Effector CD8-positive, alpha-beta T cell (primary cell): ENCODE measurements around the gene CAVIN2.

Experiments
- DNase-seq: peaks from one replicate; lab custom pipeline; 2025; lab: John Stamatoyannopoulos, UW

CAVIN2 gene

GRCh38 chr2:191864628-191865374 lies 17.9 kb upstream of the CAVIN2 start:
- no peak for DNase-seq

GRCh38 chr2:191863988-191864387 lies 17.1 kb upstream of the CAVIN2 start:
- DNase-seq = no peak

- DNase-seq = no peak
These were observed 15.4 kb upstream of the CAVIN2 start for GRCh38 chr2:191862156-191862775.

- DNase-seq = no peak
These were observed 14.0 kb upstream of the CAVIN2 start for GRCh38 chr2:191860760-191861466.

- DNase-seq = no peak
These were observed 12.8 kb upstream of the CAVIN2 start for GRCh38 chr2:191859681-191860080.

GRCh38 chr2:191857886-191858285 lies 11.0 kb upstream of the CAVIN2 start:
- no peak for DNase-seq

- DNase-seq = no peak
These were observed 10.4 kb upstream of the CAVIN2 start for GRCh38 chr2:191857259-191857805.

GRCh38 chr2:191856111-191856876 lies 9.4 kb upstream of the CAVIN2 start:
- no peak for DNase-seq

GRCh38 chr2:191855382-191855781 lies 8.5 kb upstream of the CAVIN2 start:
- DNase-seq = no peak

GRCh38 chr2:191854382-191855372 lies 7.8 kb upstream of the CAVIN2 start:
- DNase-seq = no peak

- DNase-seq = no peak
These were observed 7.0 kb upstream of the CAVIN2 start for GRCh38 chr2:191853843-191854242.

GRCh38 chr2:191851158-191851557 lies 4.3 kb upstream of the CAVIN2 start:
- no peak for DNase-seq

- no peak for DNase-seq
These were observed 2.2 kb upstream of the CAVIN2 start for GRCh38 chr2:191848771-191849767.

GRCh38 chr2:191847764-191848163 lies 876 bp upstream of the CAVIN2 start:
- DNase-seq = no peak

- DNase-seq = no peak
These were observed 893 bp downstream of the CAVIN2 start for GRCh38 chr2:191845876-191846514.

- no peak for DNase-seq
These were observed 1.6 kb downstream of the CAVIN2 start for GRCh38 chr2:191845248-191845715.

- no peak for DNase-seq
These were observed 2.2 kb downstream of the CAVIN2 start for GRCh38 chr2:191844706-191845105.

GRCh38 chr2:191840921-191841320 lies 6.0 kb downstream of the CAVIN2 start:
- DNase-seq = no peak
